ENCODE results near the gene FRG2. TPM values are rescaled to one million over a fixed set of nuclear protein-coding genes. Genes with fewer than 3 reads are reported as not detected.
"Not testable (repeated sequence)": the region's sequence is repeated elsewhere in the genome, so short reads cannot be mapped to it uniquely, and the experiment has no call there.

Gene FRG2
- not detected for total RNA-seq
- not detected for polyA plus RNA-seq
- long read RNA-seq, donor 1: 0 reads
- long read RNA-seq, donor 2: 0 reads

GRCh38 chr4:190027156-190027555 lies at the start of gene FRG2:
FRG2 (minus strand) TSS chr4:190027256; CDS start chr4:190027204, 52 bp downstream.
- 66 to 75% methylated on average over 1 to 3 of the region's 10 CpGs for WGBS, 2 donors
- H3K4me1 ChIP-seq (ENCODE audit: control insufficient read depth in 1 of 2, insufficient read depth in 2 of 2, low read length in 2 of 2); H3K4me3 ChIP-seq (ENCODE audit: low read length in 2 of 2); H3K9me3 ChIP-seq (ENCODE audit: control insufficient read depth, low read length); intact Hi-C loops (cut with DNase I); H3K27ac ChIP-seq (ENCODE audit: low read depth in 1 of 2, low read length in 2 of 2); H3K36me3 ChIP-seq (ENCODE audit: control insufficient read depth in 1 of 2, insufficient read depth in 2 of 2, low read length in 1 of 2); DNase-seq; ATAC-seq (ENCODE audit: low FRiP score); H3K27me3 ChIP-seq (ENCODE audit: control insufficient read depth in 1 of 2, insufficient read depth in 2 of 2, low read length in 1 of 2): not testable (repeated sequence)

GRCh38 chr4:190068351-190068750 lies 41.3 kb upstream of the FRG2 start:
- H3K27me3 ChIP-seq (ENCODE audit: control insufficient read depth in 1 of 2, insufficient read depth in 2 of 2, low read length in 1 of 2); intact Hi-C loops (cut with DNase I); H3K36me3 ChIP-seq (ENCODE audit: control insufficient read depth in 1 of 2, insufficient read depth in 2 of 2, low read length in 1 of 2); H3K9me3 ChIP-seq (ENCODE audit: control insufficient read depth, low read length); H3K4me1 ChIP-seq (ENCODE audit: control insufficient read depth in 1 of 2, insufficient read depth in 2 of 2, low read length in 2 of 2); ATAC-seq (ENCODE audit: low FRiP score); H3K27ac ChIP-seq (ENCODE audit: low read depth in 1 of 2, low read length in 2 of 2); H3K4me3 ChIP-seq (ENCODE audit: low read length in 2 of 2): not testable (repeated sequence)
- 40 to 55% methylated on average over 23 to 37 of the region's 45 CpGs for whole genome bisulfite sequencing, 2 donors
- DNase-seq: peak in 1 of 2 donors; percentile 74

- WGBS, 2 donors: 6 to 11% methylated on average over 3 of the region's 3 CpGs
- intact Hi-C loops (cut with DNase I): not testable (repeated sequence)
Observed at GRCh38 chr4:190064805-190065204, 37.7 kb upstream of the FRG2 start.

GRCh38 chr4:190064342-190064741 lies 37.3 kb upstream of the FRG2 start, which contains the start of gene DBET:
DBET (plus strand) TSS chr4:190064502.
- ATAC-seq (ENCODE audit: low FRiP score); intact Hi-C loops (cut with DNase I); H3K4me3 ChIP-seq (ENCODE audit: low read length in 2 of 2); H3K4me1 ChIP-seq (ENCODE audit: control insufficient read depth in 1 of 2, insufficient read depth in 2 of 2, low read length in 2 of 2); H3K27ac ChIP-seq (ENCODE audit: low read depth in 1 of 2, low read length in 2 of 2); H3K36me3 ChIP-seq (ENCODE audit: control insufficient read depth in 1 of 2, insufficient read depth in 2 of 2, low read length in 1 of 2); H3K27me3 ChIP-seq (ENCODE audit: control insufficient read depth in 1 of 2, insufficient read depth in 2 of 2, low read length in 1 of 2); H3K9me3 ChIP-seq (ENCODE audit: control insufficient read depth, low read length); DNase-seq: not testable (repeated sequence)
- 41 to 45% methylated on average over 2 of the region's 2 CpGs for WGBS, 2 donors

More at GRCh38 chr4:190064805-190065204, 37.7 kb upstream of the FRG2 start:
- not testable (repeated sequence) for H3K4me1 ChIP-seq (ENCODE audit: control insufficient read depth in 1 of 2, insufficient read depth in 2 of 2, low read length in 2 of 2); ATAC-seq (ENCODE audit: low FRiP score); H3K4me3 ChIP-seq (ENCODE audit: low read length in 2 of 2); DNase-seq; H3K27ac ChIP-seq (ENCODE audit: low read depth in 1 of 2, low read length in 2 of 2); H3K36me3 ChIP-seq (ENCODE audit: control insufficient read depth in 1 of 2, insufficient read depth in 2 of 2, low read length in 1 of 2); H3K9me3 ChIP-seq (ENCODE audit: control insufficient read depth, low read length); H3K27me3 ChIP-seq (ENCODE audit: control insufficient read depth in 1 of 2, insufficient read depth in 2 of 2, low read length in 1 of 2)

GRCh38 chr4:190058997-190059396 lies 31.9 kb upstream of the FRG2 start:
- WGBS, 2 donors: 49 to 78% methylated on average over 3 to 4 of the region's 4 CpGs
- H3K27ac ChIP-seq (ENCODE audit: low read depth in 1 of 2, low read length in 2 of 2); H3K36me3 ChIP-seq (ENCODE audit: control insufficient read depth in 1 of 2, insufficient read depth in 2 of 2, low read length in 1 of 2); H3K9me3 ChIP-seq (ENCODE audit: control insufficient read depth, low read length); ATAC-seq (ENCODE audit: low FRiP score); intact Hi-C loops (cut with DNase I); H3K4me3 ChIP-seq (ENCODE audit: low read length in 2 of 2); H3K4me1 ChIP-seq (ENCODE audit: control insufficient read depth in 1 of 2, insufficient read depth in 2 of 2, low read length in 2 of 2); H3K27me3 ChIP-seq (ENCODE audit: control insufficient read depth in 1 of 2, insufficient read depth in 2 of 2, low read length in 1 of 2): not testable (repeated sequence)
- peak in 1 of 2 donors; percentile 28 for DNase-seq

GRCh38 chr4:190049378-190050239 lies 22.6 kb upstream of the FRG2 start:
- WGBS, 2 donors: 24 to 40% methylated on average over 4 to 7 of the region's 28 CpGs
- H3K27ac ChIP-seq (ENCODE audit: low read depth in 1 of 2, low read length in 2 of 2); DNase-seq; H3K4me1 ChIP-seq (ENCODE audit: control insufficient read depth in 1 of 2, insufficient read depth in 2 of 2, low read length in 2 of 2); H3K9me3 ChIP-seq (ENCODE audit: control insufficient read depth, low read length); intact Hi-C loops (cut with DNase I); H3K36me3 ChIP-seq (ENCODE audit: control insufficient read depth in 1 of 2, insufficient read depth in 2 of 2, low read length in 1 of 2); ATAC-seq (ENCODE audit: low FRiP score); H3K4me3 ChIP-seq (ENCODE audit: low read length in 2 of 2); H3K27me3 ChIP-seq (ENCODE audit: control insufficient read depth in 1 of 2, insufficient read depth in 2 of 2, low read length in 1 of 2): not testable (repeated sequence)

GRCh38 chr4:190047627-190048026 lies 20.6 kb upstream of the FRG2 start:
- 0 to 12% methylated on average over 1 of the region's 12 CpGs for WGBS, 2 donors
- H3K9me3 ChIP-seq (ENCODE audit: control insufficient read depth, low read length); H3K27ac ChIP-seq (ENCODE audit: low read depth in 1 of 2, low read length in 2 of 2); H3K27me3 ChIP-seq (ENCODE audit: control insufficient read depth in 1 of 2, insufficient read depth in 2 of 2, low read length in 1 of 2); intact Hi-C loops (cut with DNase I); DNase-seq; H3K4me1 ChIP-seq (ENCODE audit: control insufficient read depth in 1 of 2, insufficient read depth in 2 of 2, low read length in 2 of 2); ATAC-seq (ENCODE audit: low FRiP score); H3K36me3 ChIP-seq (ENCODE audit: control insufficient read depth in 1 of 2, insufficient read depth in 2 of 2, low read length in 1 of 2); H3K4me3 ChIP-seq (ENCODE audit: low read length in 2 of 2): not testable (repeated sequence)

GRCh38 chr4:190040873-190041272 lies 13.8 kb upstream of the FRG2 start:
- 20% methylated on average over 23 to 32 of the region's 40 CpGs for WGBS, 2 donors
- ATAC-seq (ENCODE audit: low FRiP score); intact Hi-C loops (cut with DNase I); H3K4me3 ChIP-seq (ENCODE audit: low read length in 2 of 2); H3K9me3 ChIP-seq (ENCODE audit: control insufficient read depth, low read length); H3K36me3 ChIP-seq (ENCODE audit: control insufficient read depth in 1 of 2, insufficient read depth in 2 of 2, low read length in 1 of 2); H3K4me1 ChIP-seq (ENCODE audit: control insufficient read depth in 1 of 2, insufficient read depth in 2 of 2, low read length in 2 of 2); DNase-seq; H3K27me3 ChIP-seq (ENCODE audit: control insufficient read depth in 1 of 2, insufficient read depth in 2 of 2, low read length in 1 of 2); H3K27ac ChIP-seq (ENCODE audit: low read depth in 1 of 2, low read length in 2 of 2): not testable (repeated sequence)
